Non-pigmented ciliary epithelial cell (primary cell): Measurements from ENCODE around the gene MAT2B.

Source experiments
- DNase-seq: peaks from one replicate; pipeline ENCODE4 v3.0.0-alpha.2; 2010; ENCODE audit warnings: low read depth

Gene MAT2B

GRCh38 chr5:163505368-163506094 is at the start of gene MAT2B:
Gene MAT2B (plus strand): TSS chr5:163505619. CDS start chr5:163505687, 68 bp downstream.
- DNase-seq: peak; percentile 65

- DNase-seq: no peak
These were observed 49.3 kb upstream of the MAT2B start for GRCh38 chr5:163456029-163456589.

DNA sequence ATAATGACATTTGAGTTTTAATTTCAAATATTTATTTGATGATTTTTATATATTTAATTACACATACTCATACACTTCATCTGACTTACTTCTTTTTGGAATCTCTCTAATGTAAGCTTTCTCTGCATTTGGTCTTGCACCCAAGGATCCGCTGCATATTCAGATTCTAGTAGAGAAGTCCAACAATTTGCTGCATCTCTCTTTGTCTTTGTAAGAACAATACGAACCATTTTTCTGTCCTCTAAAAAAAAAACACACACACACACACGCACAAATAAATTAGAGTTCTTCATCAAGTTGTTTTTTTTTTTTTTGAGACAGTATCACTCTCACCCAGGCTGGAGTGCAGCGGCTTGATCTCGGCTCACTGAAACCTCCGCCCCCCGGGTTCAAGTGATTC is 48.6 kb upstream of the MAT2B start:
- DNase-seq: no peak

- no peak for DNase-seq
These were observed 46.5 kb upstream of the MAT2B start for GRCh38 chr5:163458778-163459385.

- DNase-seq: no peak
These were observed 46.0 kb upstream of the MAT2B start for GRCh38 chr5:163459462-163459818.

- DNase-seq: peak; percentile 98
These were observed 45.4 kb upstream of the MAT2B start, which contains the start of gene NUDCD2 for GRCh38 chr5:163459819-163460561. Gene NUDCD2 (minus strand): TSS chr5:163460102. CDS start chr5:163460050, 52 bp downstream.

DNA sequence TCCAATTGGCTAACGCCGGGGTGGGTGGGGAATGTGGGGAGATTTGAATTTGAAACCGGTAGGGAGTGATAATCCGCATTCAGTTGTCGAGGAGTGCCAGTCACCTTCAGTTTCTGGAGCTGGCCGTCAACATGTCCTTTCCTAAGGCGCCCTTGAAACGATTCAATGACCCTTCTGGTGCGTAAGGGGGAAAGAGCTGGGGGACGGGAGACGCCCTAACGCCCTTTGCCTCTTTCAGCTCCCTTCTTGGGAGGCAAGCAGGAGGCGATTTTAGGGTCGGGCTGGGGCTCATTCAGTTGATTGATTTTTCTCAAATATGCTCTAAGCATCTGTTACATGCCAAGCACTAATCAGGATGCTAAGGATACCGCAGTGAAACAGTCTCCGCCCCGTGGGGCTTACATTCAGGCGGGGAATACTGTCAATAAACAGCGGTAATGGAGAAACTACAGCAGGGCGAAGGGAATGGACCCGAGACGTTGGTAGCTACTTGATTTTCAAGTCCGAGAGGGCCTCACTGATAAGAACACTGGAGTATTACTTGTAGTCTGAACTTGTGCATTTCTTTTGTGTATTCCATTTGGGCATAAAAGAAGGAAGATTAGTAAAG is 44.8 kb upstream of the MAT2B start, which contains the start of gene HMMR:
HMMR (plus strand) TSS at position 71 of the 610 bp plus-strand sequence; CDS start at position 132, 61 bp downstream.
- DNase-seq: no peak

- DNase-seq: no peak
These were observed 42.4 kb upstream of the MAT2B start for GRCh38 chr5:163463063-163463435.

- no peak for DNase-seq
These were observed 37.7 kb upstream of the MAT2B start for GRCh38 chr5:163467682-163468081.

- DNase-seq: no peak
These were observed 31.7 kb upstream of the MAT2B start for GRCh38 chr5:163473635-163474243.

DNA sequence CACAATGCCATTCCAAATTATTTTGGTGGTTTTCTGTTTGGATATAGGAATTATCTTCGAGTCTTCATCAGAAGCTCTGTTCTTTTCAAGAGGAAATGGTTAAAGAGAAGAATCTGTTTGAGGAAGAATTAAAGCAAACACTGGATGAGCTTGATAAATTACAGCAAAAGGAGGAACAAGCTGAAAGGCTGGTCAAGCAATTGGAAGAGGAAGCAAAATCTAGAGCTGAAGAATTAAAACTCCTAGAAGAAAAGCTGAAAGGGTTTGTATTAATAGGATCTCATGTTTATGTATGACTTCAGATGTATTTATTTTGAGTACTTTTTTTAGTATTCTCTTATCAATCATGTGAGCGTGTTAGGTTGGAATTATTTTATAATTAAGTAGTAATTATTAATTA is 30.0 kb upstream of the MAT2B start:
- DNase-seq: no peak

- no peak for DNase-seq
These were observed 27.1 kb upstream of the MAT2B start for GRCh38 chr5:163478126-163478981.

DNA sequence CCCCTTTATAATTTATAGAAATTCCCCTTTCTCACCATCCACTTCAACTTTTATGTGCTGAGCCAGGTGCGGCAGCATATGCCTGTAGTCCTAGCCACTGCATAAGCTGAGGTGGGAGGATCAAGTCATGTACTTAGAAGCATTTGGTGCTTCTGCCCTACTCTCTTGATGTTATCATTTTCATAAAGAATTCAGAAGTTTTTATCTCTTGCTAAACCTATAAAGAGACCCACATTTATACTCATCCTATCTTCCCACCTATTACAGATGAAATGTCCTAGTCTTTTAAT is 26.5 kb upstream of the MAT2B start:
- no peak for DNase-seq

DNA sequence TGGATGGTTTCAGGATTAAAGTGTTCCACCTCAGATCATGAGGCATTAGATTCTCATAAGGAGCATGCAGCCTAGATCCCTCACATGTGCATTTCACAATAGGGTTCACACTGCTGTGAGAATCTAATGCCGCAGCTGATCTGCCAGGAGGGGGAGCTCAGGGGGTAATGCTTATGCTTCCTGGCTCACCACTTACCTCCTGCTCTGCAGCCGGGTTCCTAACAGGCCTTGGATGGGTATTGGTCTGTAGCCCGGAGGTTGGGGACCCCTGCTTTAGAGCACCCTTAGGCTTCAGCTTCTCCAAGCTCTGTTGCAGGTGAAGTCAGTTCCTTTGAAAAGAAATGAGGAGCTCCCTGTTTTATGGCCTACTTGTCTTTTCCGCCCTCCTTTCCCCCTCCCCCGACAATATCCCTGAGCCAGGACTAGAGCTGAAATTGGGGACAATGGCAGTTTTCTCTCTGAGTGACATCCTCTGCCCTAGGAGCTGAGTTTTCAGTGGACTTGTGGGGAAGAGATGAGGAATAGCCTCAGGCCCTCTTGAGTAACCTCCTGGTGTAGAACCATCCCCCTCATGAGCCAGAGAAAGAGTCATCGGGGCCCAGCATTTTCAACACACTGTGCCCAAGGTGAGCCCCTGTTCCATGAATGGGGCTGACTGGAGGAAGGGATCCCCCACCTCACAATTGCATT is 16.2 kb upstream of the MAT2B start:
- DNase-seq: no peak

GRCh38 chr5:163489745-163490075 is 15.7 kb upstream of the MAT2B start:
- DNase-seq: no peak

DNA sequence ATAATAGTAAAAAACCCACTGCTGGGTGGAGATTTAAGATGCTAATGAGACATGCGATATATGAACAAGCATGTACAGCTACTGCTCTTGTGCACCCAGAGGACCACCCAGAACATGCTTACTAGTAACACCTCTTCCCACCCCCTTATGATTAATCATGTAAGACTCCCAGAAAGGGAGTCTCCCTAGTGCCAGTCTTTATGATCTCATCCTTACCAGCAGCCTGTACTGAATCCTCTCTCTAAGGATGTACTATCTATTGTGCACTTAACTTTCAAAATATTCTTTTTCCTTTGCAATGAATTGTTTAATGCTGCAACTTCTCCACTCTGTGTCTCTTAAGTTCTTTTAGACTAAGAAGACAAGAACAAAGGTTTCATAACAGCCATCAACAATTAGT is 9.1 kb upstream of the MAT2B start:
- DNase-seq: no peak

GRCh38 chr5:163497315-163497714 is 8.1 kb upstream of the MAT2B start:
- DNase-seq: no peak

- peak; percentile 60 for DNase-seq
These were observed 6.5 kb upstream of the MAT2B start for GRCh38 chr5:163498886-163499285.

DNA sequence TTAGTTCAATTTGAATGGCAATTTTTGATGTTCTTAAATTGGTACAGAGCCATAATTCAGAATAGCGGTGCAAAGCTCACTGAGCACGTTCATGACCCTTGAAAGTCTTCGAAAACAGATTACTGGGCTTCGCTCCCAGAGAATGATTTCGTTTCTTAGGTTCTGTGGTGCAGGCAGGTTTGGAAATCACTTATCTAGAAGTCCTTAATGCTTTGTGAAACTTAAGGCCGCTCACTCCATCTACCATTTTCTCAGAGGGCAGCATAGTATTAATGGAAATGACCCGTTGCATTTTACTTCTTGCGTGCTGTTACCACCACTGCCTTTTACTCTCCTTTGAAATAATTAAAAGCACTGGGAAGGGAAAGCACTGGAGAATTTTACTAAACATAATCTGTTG is 2.9 kb upstream of the MAT2B start:
- DNase-seq: no peak
